ENCODE measurements around the gene KLK5.

Gene KLK5

GRCh38 chr19:50897191-50897607 is 55.6 kb downstream of the KLK5 start:
- no peak for TF ChIP-seq FOXP2 (optimal IDR thresholded peaks at IDR 0.05; ENCODE audit: borderline replicate concordance, extremely low read depth, extremely low read length, insufficient read depth)
- TF ChIP-seq POLR2AphosphoS5 (IDR thresholded peaks at IDR 0.05; ENCODE audit: low read depth, low read length): no peak
- TF ChIP-seq SIN3A (IDR thresholded peaks at IDR 0.05; ENCODE audit: borderline replicate concordance, insufficient read depth, low read length): no peak
- no peak for TF ChIP-seq REST (IDR thresholded peaks at IDR 0.05; ENCODE audit: insufficient read depth in 1 of 2, low read depth in 2 of 2, low read length in 2 of 2)
- TF ChIP-seq TAF1 (IDR thresholded peaks at IDR 0.05; ENCODE audit: borderline replicate concordance, insufficient read depth, low read length): no peak

GRCh38 chr19:50896591-50897190 is 56.1 kb downstream of the KLK5 start:
- no peak for TF ChIP-seq REST (IDR thresholded peaks at IDR 0.05; ENCODE audit: insufficient read depth in 1 of 2, low read depth in 2 of 2, low read length in 2 of 2)
- TF ChIP-seq TAF1 (IDR thresholded peaks at IDR 0.05; ENCODE audit: borderline replicate concordance, insufficient read depth, low read length): no peak
- TF ChIP-seq FOXP2 (optimal IDR thresholded peaks at IDR 0.05; ENCODE audit: borderline replicate concordance, extremely low read depth, extremely low read length, insufficient read depth): no peak
- no peak for TF ChIP-seq SIN3A (IDR thresholded peaks at IDR 0.05; ENCODE audit: borderline replicate concordance, insufficient read depth, low read length)
- TF ChIP-seq POLR2AphosphoS5 (IDR thresholded peaks at IDR 0.05; ENCODE audit: low read depth, low read length): no peak

- no peak for TF ChIP-seq FOXP2 (optimal IDR thresholded peaks at IDR 0.05; ENCODE audit: borderline replicate concordance, extremely low read depth, extremely low read length, insufficient read depth)
- no peak for TF ChIP-seq REST (IDR thresholded peaks at IDR 0.05; ENCODE audit: insufficient read depth in 1 of 2, low read depth in 2 of 2, low read length in 2 of 2)
- TF ChIP-seq SIN3A (IDR thresholded peaks at IDR 0.05; ENCODE audit: borderline replicate concordance, insufficient read depth, low read length): no peak
- TF ChIP-seq TAF1 (IDR thresholded peaks at IDR 0.05; ENCODE audit: borderline replicate concordance, insufficient read depth, low read length): no peak
- no peak for TF ChIP-seq POLR2AphosphoS5 (IDR thresholded peaks at IDR 0.05; ENCODE audit: low read depth, low read length)
These were observed 58.1 kb downstream of the KLK5 start for GRCh38 chr19:50894478-50895356.

Data from PFSK-1 (cell line).